ENCODE measurements around the gene CUL4A. TPM values are rescaled to one million over a fixed set of nuclear protein-coding genes. Genes with fewer than 3 reads are reported as not detected.

The CUL4A gene
- total and polyA plus RNA-seq, 9 of the 15 experiments (the other 6 are each of a cell fraction or from before 2014, with no cell fraction given) = 21.1 to 92.0 (median 63.2) TPM

- no peak for TF ChIP-seq ID3 (CRISPR knock-in tag; IDR thresholded peaks at IDR 0.05)
- TF ChIP-seq ID3 (tag; IDR thresholded peaks at IDR 0.05) = peak; percentile 69
- peak; percentile 6 for TF ChIP-seq SETDB1 (IDR thresholded peaks at IDR 0.05; ENCODE audit: low read length)
- TF ChIP-seq ADNP (tag; IDR thresholded peaks at IDR 0.05) = no peak
- TF ChIP-seq IFI16 (CRISPR knock-in tag; IDR thresholded peaks at IDR 0.05) = no peak
- TF ChIP-seq NCOA1 (IDR thresholded peaks at IDR 0.05; ENCODE audit: low read depth) = peak; percentile 51; the same call in 1 of the 2 replicates
- no peak for TF ChIP-seq HMBOX1 (IDR thresholded peaks at IDR 0.05)
- no peak for TF ChIP-seq ZFP91 (CRISPR knock-in tag; IDR thresholded peaks at IDR 0.05)
- TF ChIP-seq ZNF695 (CRISPR knock-in tag; IDR thresholded peaks at IDR 0.05) = no peak
- peak; percentile 43 for TF ChIP-seq SP2 (IDR thresholded peaks at IDR 0.05; ENCODE audit: extremely low read depth, low read depth, low read length, poor library complexity, severe bottlenecking)
- TF ChIP-seq FOXM1 (IDR thresholded peaks at IDR 0.05; ENCODE audit: low read depth) = no peak
- peak; percentile 97 for TF ChIP-seq FOXM1 (CRISPR knock-in tag; IDR thresholded peaks at IDR 0.05; ENCODE audit: low read depth)
- no peak for TF ChIP-seq ZNF780A (CRISPR knock-in tag; IDR thresholded peaks at IDR 0.05)
- TF ChIP-seq ARID3B (CRISPR knock-in tag; IDR thresholded peaks at IDR 0.05; ENCODE audit: borderline replicate concordance) = no peak
- no peak for TF ChIP-seq ZNF644 (tag; IDR thresholded peaks at IDR 0.05; ENCODE audit: low read depth)
- TF ChIP-seq NR1H2 (CRISPR knock-in tag; IDR thresholded peaks at IDR 0.05) = 0 out of 2 replicates have a peak, but pooled peaks have one; percentile 42
- TF ChIP-seq POLR2AphosphoS2 (IDR thresholded peaks at IDR 0.05; ENCODE audit: low read length) = no peak
- peak; percentile 46; the same call in 1 of the 2 replicates for TF ChIP-seq CBFA2T3 (IDR thresholded peaks at IDR 0.05)
- peak; percentile 87 for TF ChIP-seq MYC (IDR thresholded peaks at IDR 0.05; ENCODE audit: low read depth, low read length)
- peak; percentile 61; the same call in 1 of the 2 replicates for TF ChIP-seq MYC (CRISPR knock-in tag; IDR thresholded peaks at IDR 0.05; ENCODE audit: borderline replicate concordance, low read depth)
- TF ChIP-seq FOXA1 (IDR thresholded peaks at IDR 0.05; ENCODE audit: borderline replicate concordance) = no peak
- TF ChIP-seq ZNF217 (CRISPR knock-in tag; IDR thresholded peaks at IDR 0.05) = 0 out of 2 replicates have a peak, but pooled peaks have one; percentile 34
- TF ChIP-seq JUN (IDR thresholded peaks at IDR 0.05; ENCODE audit: borderline replicate concordance, low read depth, low read length) = peak; percentile 91; the same call in 1 of the 2 replicates
- TF ChIP-seq JUN (CRISPR knock-in tag; IDR thresholded peaks at IDR 0.05; ENCODE audit: borderline replicate concordance) = peak; percentile 44; the same call in 1 of the 2 replicates
- TF ChIP-seq ZKSCAN8 (CRISPR knock-in tag; IDR thresholded peaks at IDR 0.05) = no peak
- TF ChIP-seq PTTG1 (tag; IDR thresholded peaks at IDR 0.05; ENCODE audit: low read depth) = no peak
- no peak for TF ChIP-seq PHB2 (IDR thresholded peaks at IDR 0.05; ENCODE audit: low read depth)
These were observed 87.5 kb downstream of the CUL4A start, which contains the start of gene LAMP1 (continued) for GRCh38 chr13:113296823-113297369.

Measured in K562 (cell line).